NCI-H2196 treated with DMSO at 0.1 percent for 48 hours (cell line): Measurements from ENCODE around the gene DENND5B.
"Not testable (repeated sequence)": the region's sequence is repeated elsewhere in the genome, so short reads cannot be mapped to it uniquely, and the experiment has no call there.

Source experiments
- DNase-seq: peaks from one replicate; lab custom pipeline; 2025; ENCODE audit not compliant: unreplicated experiment; lab: John Stamatoyannopoulos, UW

DENND5B gene

DNA sequence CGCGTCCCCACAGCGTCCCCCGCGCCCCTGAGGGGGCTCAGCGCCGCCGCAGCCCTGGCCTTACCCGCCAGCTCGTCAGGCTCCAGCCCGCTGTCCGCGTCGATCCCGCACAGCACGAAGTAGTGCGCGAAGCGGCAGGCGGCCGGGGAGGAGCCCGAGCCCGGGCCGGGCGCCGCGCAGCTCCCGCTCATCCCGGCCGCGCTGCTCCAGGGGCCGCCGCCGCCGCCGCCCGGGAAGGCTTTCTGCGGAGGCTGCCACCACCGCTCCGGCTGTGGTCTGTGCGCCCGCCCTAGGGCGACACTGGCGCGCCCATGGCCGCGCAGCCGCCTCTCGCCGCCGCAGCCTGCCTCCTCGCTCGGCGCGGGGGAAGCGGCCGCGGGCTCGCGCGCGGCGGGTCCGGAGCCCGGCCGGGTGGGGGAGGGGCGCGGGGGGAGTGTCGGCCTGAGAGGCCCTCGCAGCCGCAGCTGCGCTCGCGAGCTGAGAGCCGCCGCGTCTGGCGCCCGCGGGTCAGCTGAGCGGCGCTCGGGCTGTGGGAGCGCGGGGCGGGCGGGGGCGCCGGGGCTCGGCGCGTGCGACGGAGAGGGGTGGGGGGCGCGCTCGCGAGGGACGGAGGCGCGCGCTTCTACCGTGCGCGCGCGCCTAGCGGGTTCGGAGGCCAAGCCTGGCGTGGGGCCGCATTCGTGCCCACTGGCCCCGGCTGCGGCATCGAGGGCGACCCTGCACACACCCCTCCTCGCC lies at the start of gene DENND5B:
Gene DENND5B (minus strand): TSS at position 495 of the 738 bp plus-strand sequence. CDS start 304 bp downstream, at position 191.
- DNase-seq: peak; percentile 34

DNA sequence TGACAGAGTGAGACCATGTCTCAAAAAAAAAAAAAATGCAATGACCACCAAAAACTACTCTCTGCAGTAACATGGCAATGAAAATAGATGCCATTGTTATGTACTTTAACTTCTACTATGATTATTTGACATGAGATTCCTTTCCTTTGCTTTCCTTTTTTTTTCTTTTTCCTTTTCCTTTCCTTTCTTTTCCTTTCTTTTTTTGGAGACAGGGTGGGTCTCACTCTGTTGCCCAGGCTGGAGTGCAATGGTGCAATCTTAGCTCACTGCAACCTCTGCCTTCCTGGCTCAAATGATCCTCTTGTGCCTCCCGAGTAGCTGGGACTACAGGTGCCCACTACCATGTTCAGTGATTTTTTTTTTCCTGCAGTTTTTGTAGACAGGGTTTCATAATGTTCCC lies 43.7 kb upstream of the DENND5B start:
- DNase-seq: no peak

DNA sequence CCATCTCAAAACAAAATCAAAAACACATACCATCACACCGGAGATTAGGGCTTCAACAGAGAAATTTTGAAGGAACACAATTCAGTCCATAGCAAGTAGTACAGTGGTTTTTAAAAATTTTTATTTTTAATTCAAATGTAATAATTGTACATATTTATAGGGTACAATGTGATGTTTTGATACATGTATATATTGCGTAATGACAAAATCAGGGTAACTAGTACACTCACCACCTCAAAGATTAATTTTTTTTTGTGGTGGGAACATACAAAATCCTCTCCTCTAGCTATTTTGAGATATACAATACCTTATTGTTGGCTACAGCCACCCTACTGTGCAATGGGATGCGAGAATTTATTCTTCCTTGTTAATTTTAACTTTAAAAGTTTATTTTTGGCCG lies 42.5 kb upstream of the DENND5B start:
- no peak for DNase-seq

DNA sequence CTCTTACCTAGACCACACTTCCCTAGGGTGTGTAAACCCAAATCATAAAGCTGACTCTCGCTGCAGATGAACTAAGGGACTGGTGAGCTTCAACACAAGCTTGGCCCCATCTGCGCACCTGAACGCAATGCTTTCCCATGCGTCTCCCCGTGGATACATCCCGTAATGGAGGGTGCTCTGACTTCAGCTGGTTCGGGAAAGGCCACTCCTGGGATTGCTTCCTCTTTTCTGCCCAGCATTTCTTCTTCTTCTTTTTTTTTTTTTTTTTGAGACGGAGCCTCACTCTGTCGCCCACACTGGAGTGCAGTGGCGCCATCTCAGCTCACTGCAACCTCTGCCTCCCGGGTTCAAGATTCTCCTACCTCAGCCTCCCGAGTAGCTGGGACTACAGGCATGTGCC lies 40.9 kb upstream of the DENND5B start:
- DNase-seq: no peak

DNA sequence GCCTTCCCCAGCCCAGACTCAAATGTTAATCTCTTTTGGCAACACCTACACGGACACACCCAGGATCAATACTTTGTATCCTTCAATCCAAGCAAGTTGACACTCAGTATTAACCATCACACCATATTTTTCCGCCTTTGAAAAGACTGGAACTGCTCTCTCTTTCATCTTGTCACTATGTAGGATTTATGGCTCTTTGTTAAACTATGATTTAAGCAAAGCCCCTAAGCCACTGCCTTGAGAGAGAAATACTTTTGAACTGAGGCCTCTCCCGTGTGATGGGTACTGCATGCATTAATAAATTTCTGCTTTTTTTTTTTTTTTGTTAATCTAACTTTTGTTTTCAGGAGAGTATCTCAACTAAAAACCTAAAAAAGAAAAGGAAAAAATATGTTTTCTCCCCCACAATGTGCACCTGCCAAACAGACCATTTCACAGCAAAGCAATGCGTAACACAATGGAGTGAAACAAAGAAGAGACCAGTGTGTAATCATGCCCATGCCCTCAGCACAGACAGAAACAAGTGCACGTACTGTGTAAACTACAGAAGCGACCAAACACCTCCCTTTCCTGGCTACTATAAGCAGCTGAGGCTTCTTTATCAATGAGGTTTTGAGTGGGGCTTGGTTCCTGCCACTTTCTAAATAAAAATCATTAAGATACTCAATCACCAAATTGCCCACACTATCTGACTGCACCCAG lies 40.2 kb upstream of the DENND5B start:
- no peak for DNase-seq

DNA sequence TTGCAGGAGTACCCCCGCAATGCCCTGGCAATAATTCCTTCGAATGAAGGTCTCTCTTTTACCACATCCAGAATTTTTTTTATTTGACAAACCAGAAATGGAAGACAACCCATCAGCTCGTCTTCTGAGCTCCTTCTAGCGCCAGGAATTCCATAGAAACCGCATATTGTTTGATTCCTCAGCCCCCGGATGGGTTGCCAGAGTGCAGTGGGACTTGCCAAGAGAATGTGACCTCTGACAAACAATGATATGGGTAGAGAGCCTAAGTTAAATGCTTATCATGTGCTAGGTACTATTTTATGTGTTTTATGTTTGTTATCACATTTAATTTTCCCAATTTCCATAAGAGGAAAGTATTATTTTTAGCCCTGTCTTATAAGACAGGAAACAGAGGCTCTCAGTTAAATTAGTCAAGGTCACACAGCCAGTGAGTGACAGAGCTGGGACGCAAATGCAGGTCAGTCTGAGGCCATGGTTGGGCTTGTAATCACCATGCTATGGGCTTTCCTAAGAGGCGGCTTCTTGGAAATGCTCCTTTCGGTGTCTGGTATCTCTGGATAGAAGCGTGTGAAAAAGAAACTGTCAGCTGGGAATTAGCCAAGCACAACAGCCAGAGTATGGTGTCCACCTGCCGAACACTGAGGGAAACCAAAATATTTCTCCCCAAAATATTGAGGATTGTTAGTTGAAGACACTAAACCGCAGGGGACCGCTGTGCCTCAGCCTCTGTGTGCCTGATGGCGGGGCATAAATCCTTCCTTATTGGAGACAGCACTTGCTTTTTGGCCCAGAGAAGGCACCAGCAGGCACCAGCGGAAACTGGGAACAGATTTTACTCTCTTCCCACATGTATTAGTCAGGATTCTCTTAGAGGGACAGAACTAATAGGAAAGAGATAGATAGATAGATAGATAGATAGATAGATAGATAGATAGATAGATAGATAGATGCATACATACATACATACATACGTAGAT lies 39.1 kb upstream of the DENND5B start:
- DNase-seq: no peak

DNA sequence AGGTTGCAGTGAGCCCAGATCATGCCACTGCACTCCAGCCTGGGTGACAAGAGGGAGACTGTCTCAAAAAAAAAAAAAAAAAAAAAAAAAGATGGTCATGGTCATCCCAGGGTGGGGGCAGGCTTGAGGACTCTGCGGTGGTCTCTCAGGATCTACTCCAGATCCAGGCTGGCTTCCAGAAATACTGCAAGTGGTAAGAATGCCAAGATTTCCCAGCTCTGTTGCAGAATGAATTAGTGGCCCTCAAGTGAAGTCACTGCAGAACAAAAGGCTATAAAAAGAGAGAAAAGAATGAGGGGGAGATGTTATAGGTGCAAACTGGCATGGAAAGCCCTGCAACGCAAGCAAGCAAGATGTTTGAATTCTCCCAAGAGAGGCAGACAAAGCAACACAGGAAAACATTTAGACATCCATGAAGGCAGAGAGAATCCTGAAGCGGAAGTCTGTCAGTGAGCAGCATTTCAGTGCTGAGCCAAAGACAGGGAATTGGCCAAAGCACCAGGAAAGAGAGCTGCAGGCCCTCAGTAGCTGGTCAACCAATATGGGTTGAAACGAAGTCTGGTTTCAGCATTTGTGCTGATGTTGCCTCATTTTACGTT lies 36.6 kb upstream of the DENND5B start:
- no peak for DNase-seq

DNA sequence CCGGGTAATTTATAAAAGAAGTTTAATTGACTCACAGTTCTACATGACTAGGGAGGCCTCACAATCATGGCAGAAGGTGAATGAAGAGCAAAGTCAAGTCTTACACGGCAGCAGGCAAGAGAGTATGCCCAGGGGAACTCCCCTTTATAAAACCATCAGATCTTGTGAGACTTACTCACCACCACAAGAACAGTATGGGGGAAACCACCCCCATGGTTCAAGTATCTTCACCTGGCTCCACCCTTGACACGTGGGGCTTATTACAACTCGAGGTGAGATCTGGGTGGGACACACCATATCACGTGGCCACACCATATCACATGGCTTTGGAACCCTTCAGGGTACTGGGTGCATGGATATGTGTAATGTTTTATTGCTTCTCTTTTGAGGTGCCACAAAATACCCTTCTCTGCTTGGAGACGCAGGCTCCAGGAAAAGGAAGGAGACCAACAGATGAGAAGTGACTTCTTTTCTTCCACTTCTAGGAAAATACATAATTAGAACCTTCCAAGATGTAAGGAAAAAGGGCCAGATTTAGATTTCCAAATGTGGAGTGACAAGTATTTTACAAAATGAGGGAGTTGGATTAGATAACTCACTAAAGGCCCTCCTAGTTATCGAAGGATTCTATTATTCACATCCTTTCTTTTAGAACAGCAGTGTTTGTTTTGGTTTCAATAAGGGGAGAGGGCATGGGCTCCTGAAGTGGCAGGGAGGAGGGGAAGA lies 35.5 kb upstream of the DENND5B start:
- DNase-seq: no peak

DNA sequence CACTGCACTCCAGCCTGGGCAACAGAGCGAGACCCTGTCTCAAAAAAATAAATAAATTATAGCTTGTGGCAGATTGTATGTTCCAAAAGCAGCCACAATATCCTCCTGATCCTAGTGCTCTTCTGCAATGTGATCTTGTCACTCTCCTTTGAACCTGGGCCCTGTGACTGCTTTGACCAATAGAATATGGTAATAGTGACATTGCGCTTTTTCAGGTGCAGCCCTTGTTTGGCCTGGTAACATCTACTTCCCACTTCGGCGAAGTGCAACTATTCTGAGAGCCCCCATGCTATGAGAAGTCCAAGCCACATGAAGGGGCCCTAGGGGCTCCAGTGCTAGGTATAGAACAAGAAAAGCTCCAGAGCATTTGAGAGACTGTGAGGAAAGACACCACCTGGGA lies 31.1 kb upstream of the DENND5B start:
- DNase-seq: no peak

DNA sequence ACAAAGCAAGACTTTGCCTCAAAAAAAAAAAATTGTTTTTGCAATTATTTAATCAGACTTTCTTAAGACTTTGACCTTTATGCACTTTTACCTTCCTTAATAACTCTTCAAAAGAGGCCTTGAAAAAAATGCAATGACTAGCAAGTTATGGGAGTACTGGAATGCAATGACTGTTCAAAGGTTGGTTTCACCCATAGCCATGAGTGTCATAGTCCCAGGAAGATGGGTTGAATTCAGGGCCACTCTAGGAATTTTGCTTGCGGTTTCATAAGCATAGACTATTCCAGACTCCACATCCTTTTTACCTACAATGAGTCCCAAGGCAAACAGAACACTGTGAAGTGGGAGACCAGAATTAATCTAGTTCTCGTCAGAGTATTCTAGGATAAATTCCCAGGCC lies 29.4 kb upstream of the DENND5B start:
- DNase-seq: no peak

DNA sequence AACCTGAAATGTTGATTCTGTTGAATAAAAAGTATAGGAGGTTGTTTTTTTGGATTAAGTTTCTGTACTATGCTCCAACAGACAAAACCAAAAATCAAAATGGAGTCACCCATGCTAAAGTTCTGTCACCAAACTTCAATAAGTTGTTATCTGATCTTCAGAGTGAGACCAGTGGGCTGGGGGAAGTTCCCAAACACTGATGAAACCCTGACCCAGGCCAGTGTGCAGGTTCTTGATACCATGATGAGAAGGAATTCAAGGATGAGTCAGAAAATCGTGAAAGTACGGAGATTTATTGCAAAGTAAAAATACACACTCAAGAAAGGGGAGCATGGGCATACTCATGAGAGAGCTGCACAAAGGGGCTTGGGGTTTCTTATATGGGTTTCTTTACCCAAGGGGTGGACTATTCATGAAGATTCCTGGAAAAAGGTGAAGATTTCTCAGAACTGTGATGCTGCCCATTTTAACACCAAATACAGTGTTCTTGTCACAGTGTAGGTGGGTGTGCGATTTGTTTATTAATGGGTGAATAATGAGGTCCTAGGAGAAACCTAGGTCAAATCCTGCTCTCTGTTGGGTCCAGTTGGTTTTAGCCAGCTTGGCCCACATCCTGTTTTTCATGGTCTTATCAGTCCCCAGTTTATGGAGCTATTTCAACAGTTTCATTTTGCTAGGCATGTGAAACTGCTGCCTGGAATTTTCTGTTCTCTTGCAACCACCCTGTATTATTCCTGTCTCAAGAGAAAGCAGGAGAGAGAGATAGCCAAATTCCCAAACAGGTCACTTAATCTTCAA lies 27.5 kb upstream of the DENND5B start:
- no peak for DNase-seq

DNA sequence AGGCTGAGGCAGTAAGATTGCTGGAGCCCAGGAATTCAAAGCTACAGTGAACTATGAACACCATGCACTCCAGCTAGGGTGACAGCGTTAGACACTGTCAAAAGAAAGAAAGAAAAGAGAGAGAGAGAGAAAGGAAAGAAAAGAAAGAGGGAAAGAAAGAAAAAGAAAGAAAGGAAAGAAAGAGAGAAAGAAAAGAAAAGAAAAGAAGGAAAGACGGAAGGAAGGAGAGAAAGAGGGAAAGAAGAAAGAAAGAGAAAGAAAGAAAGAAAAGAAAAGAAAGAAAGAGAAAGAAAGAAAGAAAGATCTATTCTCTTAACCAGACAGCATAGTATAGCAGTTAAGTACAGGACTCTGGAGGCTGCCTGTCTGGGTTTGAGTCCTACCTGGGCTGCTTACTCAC lies 21.9 kb upstream of the DENND5B start:
- no peak for DNase-seq

DNA sequence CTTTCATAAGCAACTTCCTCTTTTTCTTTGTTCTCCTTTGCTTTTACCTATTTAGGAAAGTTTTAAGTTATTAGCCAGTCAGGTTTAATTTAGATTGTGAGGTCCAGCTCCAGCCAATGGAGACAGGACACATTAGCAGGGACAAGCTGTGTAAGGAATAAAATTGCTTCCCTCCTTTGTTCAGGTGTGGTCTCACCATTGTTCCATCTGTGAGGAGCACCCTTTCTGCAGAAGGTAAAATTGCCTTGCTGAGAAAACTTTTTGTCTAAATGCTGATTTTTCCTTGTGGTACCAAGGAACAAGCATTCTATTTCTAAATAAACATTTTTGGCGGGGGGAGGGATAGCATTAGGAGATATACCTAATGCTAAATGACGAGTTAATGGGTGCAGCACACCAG lies 17.4 kb upstream of the DENND5B start:
- not testable (repeated sequence) for DNase-seq

DNA sequence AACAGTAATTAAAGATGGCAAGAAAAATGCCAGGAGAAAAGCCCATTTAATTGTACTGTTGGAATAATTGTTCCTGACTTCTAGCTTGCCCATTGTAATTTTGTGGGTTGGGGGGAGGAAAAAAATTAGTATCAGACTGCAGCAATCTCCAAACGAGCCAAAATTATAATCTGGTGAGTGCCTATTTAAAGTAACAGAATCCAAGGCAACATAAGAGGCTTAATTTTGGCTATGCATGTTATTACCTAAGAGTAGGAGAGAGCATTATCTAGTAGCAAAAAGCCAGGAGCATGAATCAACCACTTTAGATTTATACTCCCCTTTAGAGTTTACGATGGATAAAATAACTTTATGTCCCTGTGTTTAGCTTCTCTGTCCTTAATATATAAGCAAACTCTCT lies 14.6 kb upstream of the DENND5B start:
- no peak for DNase-seq

DNA sequence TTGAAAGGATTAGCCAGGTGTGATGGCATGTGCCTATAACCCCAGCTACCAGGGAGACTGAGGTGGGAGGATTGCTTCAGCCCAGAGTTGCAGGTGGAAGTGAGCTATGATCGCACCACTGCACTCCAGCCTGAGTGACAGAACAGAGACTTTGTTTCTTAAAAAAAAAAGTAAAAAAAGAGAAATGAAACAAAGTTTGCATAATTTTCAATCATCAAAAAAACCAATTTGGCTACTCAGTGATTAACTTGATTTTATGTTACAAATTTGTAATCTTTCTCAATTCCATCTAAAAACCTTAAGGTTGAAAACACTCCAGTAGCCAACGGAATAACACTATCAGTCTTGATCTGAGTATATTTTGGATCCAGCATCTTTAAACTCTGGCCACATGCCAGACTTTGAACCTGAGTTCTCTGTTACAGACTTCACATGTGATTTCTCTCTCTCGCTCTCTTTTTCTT lies 12.6 kb upstream of the DENND5B start:
- no peak for DNase-seq

DNA sequence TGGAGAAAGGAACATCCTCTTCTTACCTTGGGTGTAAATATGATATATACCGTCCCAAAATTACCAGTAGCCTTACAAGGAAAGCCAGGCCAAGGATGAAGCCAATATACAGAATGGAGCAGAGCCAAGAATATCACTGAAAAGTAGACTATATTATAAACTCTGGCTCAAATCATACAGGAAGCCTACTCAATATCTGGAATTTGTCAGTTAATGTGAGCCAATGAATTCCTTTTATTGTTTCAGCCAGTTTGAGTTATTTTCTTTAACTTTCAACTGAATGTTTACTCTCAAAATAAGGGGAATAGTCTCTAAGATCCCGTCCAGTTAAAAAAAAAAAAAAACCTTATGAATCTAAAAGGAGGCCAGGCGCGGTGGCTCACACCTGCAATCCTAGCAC lies 9.8 kb upstream of the DENND5B start:
- no peak for DNase-seq

DNA sequence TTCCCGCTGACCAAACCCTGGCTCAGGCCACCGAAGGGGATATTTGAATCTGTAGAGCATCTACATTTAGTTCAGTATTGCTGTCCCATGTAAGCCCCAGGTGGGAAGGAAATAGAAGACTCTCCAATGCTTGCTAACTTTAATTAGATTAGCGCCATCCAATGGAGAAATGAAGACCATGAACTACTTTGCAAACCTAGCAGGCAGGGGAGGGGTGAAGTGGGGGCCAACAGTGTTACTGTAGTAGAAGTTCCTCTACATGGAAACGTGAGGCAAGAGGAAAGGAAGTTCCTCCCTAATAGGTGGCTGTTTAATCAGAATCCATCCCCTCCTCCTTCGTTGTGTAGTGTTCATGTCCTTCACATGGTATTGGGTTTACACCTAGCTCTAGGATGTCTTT lies 9.3 kb upstream of the DENND5B start:
- no peak for DNase-seq

DNA sequence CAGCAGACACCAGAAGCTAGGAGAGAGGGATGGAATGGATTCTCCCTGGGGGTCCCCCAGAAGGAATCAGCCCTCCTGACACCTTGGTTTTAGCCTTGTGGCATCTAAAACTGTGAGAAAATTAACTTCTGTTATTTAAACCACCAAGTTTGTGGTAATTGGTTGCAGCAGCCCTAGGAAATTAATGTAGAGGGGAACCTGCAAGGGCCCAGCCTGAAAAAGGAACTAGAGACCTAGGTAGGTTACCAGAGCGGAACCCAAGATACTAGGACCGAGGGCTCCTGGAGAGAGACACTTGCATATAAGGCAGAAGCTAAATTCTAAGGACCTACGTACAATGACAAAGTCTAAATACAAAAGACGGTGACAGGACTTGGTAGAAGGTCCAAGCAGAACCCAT lies 8.1 kb upstream of the DENND5B start:
- no peak for DNase-seq

DNA sequence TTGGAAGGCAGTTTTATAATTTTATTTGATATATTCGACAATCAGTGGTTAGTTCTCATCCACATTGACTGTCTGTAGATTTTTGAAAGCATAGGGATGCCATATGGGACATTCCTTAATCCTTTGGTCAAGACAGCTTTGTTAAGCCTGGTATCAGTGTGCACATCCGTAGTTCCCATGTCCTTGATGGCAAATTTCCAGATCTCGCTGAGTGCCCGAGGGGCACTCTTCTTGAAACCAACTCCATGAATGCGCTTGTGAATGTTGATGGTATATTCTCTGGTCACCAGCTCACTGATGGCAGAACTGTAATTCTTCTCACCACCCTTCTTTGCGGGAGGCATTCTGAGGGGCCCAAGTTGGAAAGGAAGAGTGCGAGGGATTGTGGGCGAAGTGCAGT lies 6.1 kb upstream of the DENND5B start:
- no peak for DNase-seq

DNA sequence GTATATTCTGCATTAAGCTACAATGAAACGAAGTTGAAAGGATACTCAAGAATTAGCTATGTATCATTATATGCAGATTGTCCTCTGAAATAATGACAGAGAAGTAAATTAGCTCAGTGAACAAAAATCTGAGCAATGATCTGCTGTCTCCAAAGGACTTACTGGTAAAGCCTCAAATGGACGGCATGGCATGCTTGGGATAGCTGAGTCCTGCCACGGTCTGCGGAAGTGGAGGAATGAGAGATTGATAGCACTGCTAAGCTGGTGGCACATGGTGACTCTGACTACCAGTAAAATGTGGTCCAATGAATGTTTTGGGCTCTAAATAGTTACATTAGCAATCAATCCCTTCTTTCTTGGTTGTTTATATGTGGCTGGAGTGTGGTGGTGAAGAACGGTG lies 3.7 kb upstream of the DENND5B start:
- DNase-seq: no peak
